HEK293 (cell line): ENCODE data around the gene MICAL3.

ENCODE experiments used
- CTCF ChIA-PET: fragments of 350-600 bp; formaldehyde crosslinking; extraction: SDS; loops from one replicate; lab custom pipeline; 2021; ENCODE audit warnings: antibody characterized with exemption; lab: Yijun Ruan, JAX
- POLR2A ChIA-PET: fragments of 300-600 bp; formaldehyde crosslinking; extraction: SDS; loops from one replicate; lab custom pipeline; 2020; ENCODE audit warnings: antibody characterized with exemption, inconsistent platforms; lab: Yijun Ruan, JAX
- H3K27ac ChIP-seq: fragments of 200-500 bp; sonication (Bioruptor generic); 2 replicates; pipeline ENCODE4 v1.5.1; 2014; ENCODE audit warnings: low read depth, low read length, control low read depth, inconsistent platforms; ENCODE audit errors: extremely low read depth
- H3K36me3 ChIP-seq, 2 experiments: fragments of 200-500 bp in 1 of 2; sonication (Bioruptor generic) in 1 of 2; 1 replicate in 1 of 2; 2 replicates in 1 of 2; pipeline ENCODE4 v1.5.1; 2014 to 2017; ENCODE audit warnings: inconsistent platforms in 2 of 2, low read length in 2 of 2; ENCODE audit not compliant: control insufficient read depth in 2 of 2, insufficient read depth in 1 of 2
- H3K4me1 ChIP-seq: fragments of 200-500 bp; sonication (Bioruptor generic); 2 replicates; pipeline ENCODE4 v1.5.1; 2014; ENCODE audit warnings: mild to moderate bottlenecking, low read length, inconsistent platforms; ENCODE audit not compliant: control insufficient read depth, insufficient read depth
- H3K4me3 ChIP-seq: 2 replicates; pipeline ENCODE4 v1.5.1; 2011; ENCODE audit warnings: low read depth, mild to moderate bottlenecking, control low read depth, low read length, moderate library complexity
- H3K9me3 ChIP-seq: fragments of 200-500 bp; sonication (Bioruptor generic); 2 replicates; pipeline ENCODE4 v1.5.1; 2014; ENCODE audit warnings: low read depth, low read length, inconsistent platforms; ENCODE audit not compliant: control insufficient read depth, insufficient read depth
- GLIS1 ChIP-seq: fragments of 450-650 bp; formaldehyde crosslinking; IDR thresholded peaks from 2 replicates; pipeline ENCODE4 v1.5.1; 2016; ENCODE audit warnings: missing biosample characterization, missing genetic modification characterization
- OSR2 ChIP-seq: fragments of 450-650 bp; formaldehyde crosslinking; IDR thresholded peaks from 2 replicates; pipeline ENCODE4 v1.5.1; 2016; ENCODE audit warnings: missing biosample characterization, missing genetic modification characterization
- RBAK ChIP-seq: fragments of 450-650 bp; formaldehyde crosslinking; IDR thresholded peaks from 2 replicates; pipeline ENCODE4 v1.5.1; 2016; ENCODE audit warnings: missing biosample characterization, missing genetic modification characterization
- YY2 ChIP-seq: fragments of 450-650 bp; formaldehyde crosslinking; IDR thresholded peaks from 2 replicates; pipeline ENCODE4 v1.5.1; 2016; ENCODE audit warnings: missing biosample characterization, missing genetic modification characterization
- ZFP37 ChIP-seq: fragments of 450-650 bp; formaldehyde crosslinking; IDR thresholded peaks from 2 replicates; pipeline ENCODE4 v1.5.1; 2016; ENCODE audit warnings: missing biosample characterization, missing genetic modification characterization
- ZNF121 ChIP-seq: fragments of 450-650 bp; formaldehyde crosslinking; IDR thresholded peaks from 2 replicates; pipeline ENCODE4 v1.5.1; 2016; ENCODE audit warnings: missing biosample characterization, missing genetic modification characterization
- ZNF133 ChIP-seq: fragments of 450-650 bp; formaldehyde crosslinking; IDR thresholded peaks from 2 replicates; pipeline ENCODE4 v1.5.1; 2016; ENCODE audit warnings: missing biosample characterization, missing genetic modification characterization
- ZNF184 ChIP-seq: fragments of 450-650 bp; IDR thresholded peaks from 2 replicates; pipeline ENCODE4 v1.5.1; 2018; ENCODE audit warnings: missing biosample characterization, mild to moderate bottlenecking, missing genetic modification characterization
- ZNF248 ChIP-seq: fragments of 450-650 bp; formaldehyde crosslinking; IDR thresholded peaks from 2 replicates; pipeline ENCODE4 v1.5.1; 2017; ENCODE audit warnings: missing biosample characterization, missing genetic modification characterization
- ZNF274 ChIP-seq, 2 experiments: fragments of 200-500 bp in 1 of 2; fragments of 450-650 bp in 1 of 2; sonication (Bioruptor generic) in 1 of 2; formaldehyde crosslinking in 1 of 2; IDR thresholded peaks; 2 replicates each; pipeline versions ENCODE4 v1.5.1 to v1.6.1; 2014 to 2016; ENCODE audit warnings: borderline replicate concordance in 1 of 2, inconsistent platforms in 1 of 2, low read length in 1 of 2, missing biosample characterization in 1 of 2, missing genetic modification characterization in 1 of 2
- ZNF311 ChIP-seq: fragments of 450-650 bp; formaldehyde crosslinking; IDR thresholded peaks from 2 replicates; pipeline ENCODE4 v1.5.1; 2017; ENCODE audit warnings: missing biosample characterization, missing genetic modification characterization, borderline replicate concordance
- ZNF324 ChIP-seq: fragments of 450-650 bp; formaldehyde crosslinking; IDR thresholded peaks from 2 replicates; pipeline ENCODE4 v1.5.1; 2016; ENCODE audit warnings: missing biosample characterization, missing genetic modification characterization
- ZNF37A ChIP-seq: fragments of 450-650 bp; IDR thresholded peaks from 2 replicates; pipeline ENCODE4 v1.5.1; 2018; ENCODE audit warnings: missing biosample characterization, missing genetic modification characterization
- ZNF510 ChIP-seq: fragments of 450-650 bp; formaldehyde crosslinking; IDR thresholded peaks from 2 replicates; pipeline ENCODE4 v1.5.1; 2018; ENCODE audit warnings: mild to moderate bottlenecking, missing genetic modification characterization, missing biosample characterization; ENCODE audit not compliant: insufficient replicate concordance
- ZNF558 ChIP-seq: fragments of 450-650 bp; formaldehyde crosslinking; IDR thresholded peaks from 2 replicates; pipeline ENCODE4 v1.5.1; 2016; ENCODE audit warnings: missing biosample characterization, missing genetic modification characterization
- ZNF660 ChIP-seq: fragments of 450-650 bp; IDR thresholded peaks from 2 replicates; pipeline ENCODE4 v1.5.1; 2018; ENCODE audit warnings: missing biosample characterization, mild to moderate bottlenecking, missing genetic modification characterization
- ZNF791 ChIP-seq: fragments of 450-650 bp; formaldehyde crosslinking; IDR thresholded peaks from 2 replicates; pipeline ENCODE4 v1.5.1; 2016; ENCODE audit warnings: missing biosample characterization, missing genetic modification characterization
- TF ChIP-seq, protein P1 (sequence below): fragments of 450-650 bp; formaldehyde crosslinking; IDR thresholded peaks from 2 replicates; pipeline ENCODE4 v1.5.1; 2016; ENCODE audit warnings: missing biosample characterization, missing genetic modification characterization
- TF ChIP-seq, protein P2 (sequence below): fragments of 450-650 bp; formaldehyde crosslinking; IDR thresholded peaks from 2 replicates; pipeline ENCODE4 v1.5.0; 2017; ENCODE audit warnings: missing biosample characterization, missing genetic modification characterization, borderline replicate concordance
- TF ChIP-seq, protein P3 (sequence below): fragments of 450-650 bp; formaldehyde crosslinking; optimal IDR thresholded peaks from 2 replicates; pipeline ENCODE3; 2016; ENCODE audit warnings: missing biosample characterization, mild to moderate bottlenecking, missing genetic modification characterization
- TF ChIP-seq, protein P4 (sequence below): fragments of 450-650 bp; formaldehyde crosslinking; IDR thresholded peaks from 2 replicates; pipeline ENCODE4 v1.5.1; 2016; ENCODE audit warnings: missing biosample characterization, missing genetic modification characterization
- TF ChIP-seq, protein P5 (sequence below): IDR thresholded peaks from 2 replicates; pipeline ENCODE4 v1.6.1; 2011; ENCODE audit warnings: mild to moderate bottlenecking, low read depth, low read length, borderline replicate concordance

Gene MICAL3

DNA sequence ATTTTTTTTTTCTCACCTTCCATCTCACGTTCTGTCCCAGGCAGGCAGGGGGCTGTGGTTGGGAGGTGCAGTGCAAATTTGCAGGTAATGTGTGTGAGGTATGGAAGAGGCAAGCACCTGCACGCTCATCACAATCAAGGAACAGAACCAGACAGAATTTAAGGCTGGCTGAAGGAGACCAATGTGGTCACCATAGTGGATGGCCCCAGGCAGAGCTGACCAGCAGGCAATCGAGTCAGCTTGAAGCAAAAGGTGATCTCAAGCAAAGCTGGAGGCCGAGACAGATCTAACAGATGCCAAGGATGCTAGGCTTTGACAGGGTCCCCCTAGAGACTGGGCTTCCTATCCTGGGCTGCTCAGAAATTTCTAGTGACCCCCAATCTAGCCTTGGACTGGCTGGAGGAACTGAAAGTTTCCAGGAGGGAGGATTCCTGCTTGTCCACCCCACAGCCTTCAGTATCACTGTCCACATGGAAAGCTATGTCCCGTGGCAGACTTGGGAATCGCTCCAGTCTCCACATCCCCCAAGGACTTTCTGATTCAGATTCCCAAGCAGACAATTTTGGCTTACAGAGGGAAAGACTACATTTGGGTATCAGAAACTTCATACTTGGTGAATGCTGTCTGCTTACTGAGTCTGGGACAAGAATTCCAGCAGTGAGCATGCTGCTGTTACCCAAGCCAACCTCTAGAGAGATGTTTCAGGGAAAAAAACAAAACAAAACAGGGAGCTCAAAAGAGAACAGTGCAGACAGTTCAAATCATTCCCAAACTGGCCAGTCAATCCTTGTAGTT is 9.0 kb upstream of the MICAL3 start (continued):
- TF ChIP-seq, protein P1, sequence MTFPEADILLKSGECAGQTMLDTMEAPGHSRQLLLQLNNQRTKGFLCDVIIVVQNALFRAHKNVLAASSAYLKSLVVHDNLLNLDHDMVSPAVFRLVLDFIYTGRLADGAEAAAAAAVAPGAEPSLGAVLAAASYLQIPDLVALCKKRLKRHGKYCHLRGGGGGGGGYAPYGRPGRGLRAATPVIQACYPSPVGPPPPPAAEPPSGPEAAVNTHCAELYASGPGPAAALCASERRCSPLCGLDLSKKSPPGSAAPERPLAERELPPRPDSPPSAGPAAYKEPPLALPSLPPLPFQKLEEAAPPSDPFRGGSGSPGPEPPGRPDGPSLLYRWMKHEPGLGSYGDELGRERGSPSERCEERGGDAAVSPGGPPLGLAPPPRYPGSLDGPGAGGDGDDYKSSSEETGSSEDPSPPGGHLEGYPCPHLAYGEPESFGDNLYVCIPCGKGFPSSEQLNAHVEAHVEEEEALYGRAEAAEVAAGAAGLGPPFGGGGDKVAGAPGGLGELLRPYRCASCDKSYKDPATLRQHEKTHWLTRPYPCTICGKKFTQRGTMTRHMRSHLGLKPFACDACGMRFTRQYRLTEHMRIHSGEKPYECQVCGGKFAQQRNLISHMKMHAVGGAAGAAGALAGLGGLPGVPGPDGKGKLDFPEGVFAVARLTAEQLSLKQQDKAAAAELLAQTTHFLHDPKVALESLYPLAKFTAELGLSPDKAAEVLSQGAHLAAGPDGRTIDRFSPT (tag by site-specific recombination): no peak

DNA sequence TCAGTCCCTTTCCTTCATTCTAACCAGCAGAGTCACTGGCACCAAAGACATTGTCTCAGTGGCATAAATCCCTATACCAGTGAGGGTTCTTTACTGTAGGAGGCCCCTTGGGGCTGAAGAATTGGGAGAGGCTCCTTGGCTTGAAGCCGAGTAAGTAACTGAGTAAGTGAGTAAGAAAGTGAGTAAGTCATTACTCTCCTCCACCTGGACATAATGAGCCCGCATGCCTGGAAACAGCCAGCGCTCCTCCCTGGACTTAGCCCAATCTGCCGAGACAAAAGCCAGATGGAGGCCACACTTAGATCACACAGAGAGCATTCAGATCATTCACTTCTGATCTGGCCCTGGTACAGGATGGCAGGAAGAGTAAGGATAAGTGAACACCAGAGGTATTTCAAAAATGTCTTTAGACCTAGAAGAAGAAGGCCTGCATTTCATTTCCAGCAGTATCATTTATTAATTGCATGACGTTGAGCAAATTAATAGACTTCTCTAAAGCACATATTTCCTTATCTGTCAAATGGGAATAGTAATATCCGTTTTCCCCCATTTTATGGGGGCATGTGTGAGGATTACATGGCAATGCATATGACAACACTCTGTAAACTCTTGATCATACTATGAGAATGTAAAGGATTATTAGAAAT is 8.2 kb upstream of the MICAL3 start:
- POLR2A ChIA-PET: no interaction called here
- no peak overlapping the region for H3K4me3 ChIP-seq
- CTCF ChIA-PET: interaction anchor here (0.6 to 2.5 kb wide), 7 partner anchors 8 to 290 kb away, joined by 3 to 10 read pairs (median 4); partner anchors contain the start of gene MICAL3

DNA sequence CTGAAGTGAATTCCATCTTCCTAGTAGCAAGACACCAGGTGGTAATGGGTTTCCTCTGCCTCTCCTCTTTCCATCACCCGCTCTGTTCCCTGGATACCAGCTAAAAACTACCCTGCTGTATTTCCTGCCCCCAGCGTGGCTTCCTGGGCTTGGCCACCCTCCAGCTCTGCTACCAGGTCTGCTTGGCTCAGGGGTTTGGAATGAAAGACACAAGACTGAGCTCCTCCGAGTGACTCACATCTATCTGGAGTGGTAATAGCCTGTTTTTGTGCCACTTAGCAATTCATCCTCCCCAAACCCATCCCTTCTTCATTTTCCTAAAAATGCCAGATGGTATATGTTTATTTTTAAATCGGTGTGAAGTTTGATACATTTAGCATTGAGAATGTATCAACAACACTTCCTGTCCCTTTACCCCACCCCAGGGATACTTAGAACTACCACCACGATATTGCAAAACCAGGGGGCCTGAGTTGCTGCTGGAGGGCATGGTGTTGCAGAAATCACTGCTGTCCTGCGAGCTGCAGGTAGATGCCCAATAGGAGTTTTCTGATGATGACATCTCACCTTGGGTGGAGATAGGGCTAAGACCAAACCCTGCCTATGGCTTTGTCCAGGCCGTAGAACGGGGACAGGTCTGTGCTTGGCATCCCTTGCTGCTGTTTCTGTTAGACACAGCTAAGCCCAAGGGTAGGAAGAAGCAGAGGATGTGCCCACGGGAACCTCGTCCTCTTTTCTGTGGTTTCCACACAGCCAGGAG is 7.5 kb upstream of the MICAL3 start:
- CTCF ChIA-PET: interaction anchor here (0.5 to 2.5 kb wide), 5 partner anchors 9 to 48 kb away, joined by 3 to 10 read pairs (median 3); no protein-coding TSS in a partner anchor
- Histone ChIP-seq H3K4me1 (peaks cover 3% of the 10 kb centered on the region; the same call in 1 of the 2 replicates), H3K36me3 (no peaks in the 10 kb centered on the region), H3K4me3 (no peak overlapping the region), H3K9me3 (no peaks in the 10 kb centered on the region)
- TF ChIP-seq GLIS1 (tag by site-specific recombination) (peak; percentile 94), ZNF121 (tag by site-specific recombination) (no peak), ZNF184 (tag by site-specific recombination) (0 out of 2 replicates have a peak, but pooled peaks have one; percentile 30), ZNF660 (tag by site-specific recombination) (0 out of 2 replicates have a peak, but pooled peaks have one; percentile 29), OSR2 (tag by site-specific recombination) (peak; percentile 80), ZNF558 (peak; percentile 50; the same call in 1 of the 2 replicates)
- TF ChIP-seq, protein P2, sequence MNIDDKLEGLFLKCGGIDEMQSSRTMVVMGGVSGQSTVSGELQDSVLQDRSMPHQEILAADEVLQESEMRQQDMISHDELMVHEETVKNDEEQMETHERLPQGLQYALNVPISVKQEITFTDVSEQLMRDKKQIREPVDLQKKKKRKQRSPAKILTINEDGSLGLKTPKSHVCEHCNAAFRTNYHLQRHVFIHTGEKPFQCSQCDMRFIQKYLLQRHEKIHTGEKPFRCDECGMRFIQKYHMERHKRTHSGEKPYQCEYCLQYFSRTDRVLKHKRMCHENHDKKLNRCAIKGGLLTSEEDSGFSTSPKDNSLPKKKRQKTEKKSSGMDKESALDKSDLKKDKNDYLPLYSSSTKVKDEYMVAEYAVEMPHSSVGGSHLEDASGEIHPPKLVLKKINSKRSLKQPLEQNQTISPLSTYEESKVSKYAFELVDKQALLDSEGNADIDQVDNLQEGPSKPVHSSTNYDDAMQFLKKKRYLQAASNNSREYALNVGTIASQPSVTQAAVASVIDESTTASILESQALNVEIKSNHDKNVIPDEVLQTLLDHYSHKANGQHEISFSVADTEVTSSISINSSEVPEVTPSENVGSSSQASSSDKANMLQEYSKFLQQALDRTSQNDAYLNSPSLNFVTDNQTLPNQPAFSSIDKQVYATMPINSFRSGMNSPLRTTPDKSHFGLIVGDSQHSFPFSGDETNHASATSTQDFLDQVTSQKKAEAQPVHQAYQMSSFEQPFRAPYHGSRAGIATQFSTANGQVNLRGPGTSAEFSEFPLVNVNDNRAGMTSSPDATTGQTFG: no peak
- TF ChIP-seq, all 188 proteins: peak for 5
- no peak overlapping the region for H3K27ac ChIP-seq
- POLR2A ChIA-PET: interaction anchor here (0.9 to 1.4 kb wide), 5 partner anchors 8 to 118 kb away, joined by 3 to 9 read pairs (median 5); partner anchors contain the start of genes PEX26 and USP18

More for the DNA sequence above, 8.2 kb upstream of the MICAL3 start:
- Histone ChIP-seq H3K4me1 (peaks cover 3% of the 10 kb centered on the region; the same call in 1 of the 2 replicates), H3K9me3 (no peaks in the 10 kb centered on the region), H3K36me3 (no peaks in the 10 kb centered on the region), H3K27ac (no peak overlapping the region)
- TF ChIP-seq ZNF133 (tag by site-specific recombination) (no peak), ZNF324 (no peak), ZNF248 (tag by site-specific recombination) (no peak), ZNF37A (tag by site-specific recombination) (no peak), ZNF510 (no peak), RBAK (tag by site-specific recombination) (no peak), ZFP37 (tag by site-specific recombination) (no peak), YY2 (tag by site-specific recombination) (no peak), ZNF274 (IDR thresholded peaks at IDR 0.05; ENCODE audit: low read length) (no peak), ZNF274 (tag by site-specific recombination; IDR thresholded peaks at IDR 0.05; ENCODE audit: borderline replicate concordance) (no peak), GLIS1 (tag by site-specific recombination) (no peak), ZNF311 (tag by site-specific recombination) (no peak), ZNF791 (tag by site-specific recombination) (no peak)
- TF ChIP-seq, protein P3, sequence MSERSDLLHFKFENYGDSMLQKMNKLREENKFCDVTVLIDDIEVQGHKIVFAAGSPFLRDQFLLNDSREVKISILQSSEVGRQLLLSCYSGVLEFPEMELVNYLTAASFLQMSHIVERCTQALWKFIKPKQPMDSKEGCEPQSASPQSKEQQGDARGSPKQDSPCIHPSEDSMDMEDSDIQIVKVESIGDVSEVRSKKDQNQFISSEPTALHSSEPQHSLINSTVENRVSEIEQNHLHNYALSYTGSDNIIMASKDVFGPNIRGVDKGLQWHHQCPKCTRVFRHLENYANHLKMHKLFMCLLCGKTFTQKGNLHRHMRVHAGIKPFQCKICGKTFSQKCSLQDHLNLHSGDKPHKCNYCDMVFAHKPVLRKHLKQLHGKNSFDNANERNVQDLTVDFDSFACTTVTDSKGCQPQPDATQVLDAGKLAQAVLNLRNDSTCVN (tag by site-specific recombination): no peak
- TF ChIP-seq, protein P4, sequence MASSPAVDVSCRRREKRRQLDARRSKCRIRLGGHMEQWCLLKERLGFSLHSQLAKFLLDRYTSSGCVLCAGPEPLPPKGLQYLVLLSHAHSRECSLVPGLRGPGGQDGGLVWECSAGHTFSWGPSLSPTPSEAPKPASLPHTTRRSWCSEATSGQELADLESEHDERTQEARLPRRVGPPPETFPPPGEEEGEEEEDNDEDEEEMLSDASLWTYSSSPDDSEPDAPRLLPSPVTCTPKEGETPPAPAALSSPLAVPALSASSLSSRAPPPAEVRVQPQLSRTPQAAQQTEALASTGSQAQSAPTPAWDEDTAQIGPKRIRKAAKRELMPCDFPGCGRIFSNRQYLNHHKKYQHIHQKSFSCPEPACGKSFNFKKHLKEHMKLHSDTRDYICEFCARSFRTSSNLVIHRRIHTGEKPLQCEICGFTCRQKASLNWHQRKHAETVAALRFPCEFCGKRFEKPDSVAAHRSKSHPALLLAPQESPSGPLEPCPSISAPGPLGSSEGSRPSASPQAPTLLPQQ: no peak
- TF ChIP-seq, protein P5, sequence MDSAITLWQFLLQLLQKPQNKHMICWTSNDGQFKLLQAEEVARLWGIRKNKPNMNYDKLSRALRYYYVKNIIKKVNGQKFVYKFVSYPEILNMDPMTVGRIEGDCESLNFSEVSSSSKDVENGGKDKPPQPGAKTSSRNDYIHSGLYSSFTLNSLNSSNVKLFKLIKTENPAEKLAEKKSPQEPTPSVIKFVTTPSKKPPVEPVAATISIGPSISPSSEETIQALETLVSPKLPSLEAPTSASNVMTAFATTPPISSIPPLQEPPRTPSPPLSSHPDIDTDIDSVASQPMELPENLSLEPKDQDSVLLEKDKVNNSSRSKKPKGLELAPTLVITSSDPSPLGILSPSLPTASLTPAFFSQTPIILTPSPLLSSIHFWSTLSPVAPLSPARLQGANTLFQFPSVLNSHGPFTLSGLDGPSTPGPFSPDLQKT: no peak
